IPS-18a (cell line): ENCODE data around the gene OR2F2.
A peak's percentile ranks its signal among the peaks of the same experiment; 100 is the strongest.

ENCODE experiments used
- H3K27ac ChIP-seq: one replicate; pipeline ENCODE4 v1.5.1; 2013; ENCODE audit warnings: low read length
- H3K27me3 ChIP-seq: one replicate; pipeline ENCODE4 v1.6.1; 2013; ENCODE audit warnings: mild to moderate bottlenecking, low read length; ENCODE audit not compliant: control insufficient read depth, insufficient read depth
- H3K36me3 ChIP-seq: one replicate; pipeline ENCODE4 v1.6.1; 2013; ENCODE audit warnings: low read depth, low read length; ENCODE audit not compliant: control insufficient read depth
- H3K4me1 ChIP-seq: one replicate; pipeline ENCODE4 v1.6.1; 2013; ENCODE audit warnings: low read depth, low read length; ENCODE audit not compliant: control insufficient read depth
- H3K4me3 ChIP-seq: one replicate; pipeline ENCODE4 v1.5.1; 2013; ENCODE audit warnings: low read length
- H3K9ac ChIP-seq: one replicate; pipeline ENCODE4 v1.6.1; 2013; ENCODE audit warnings: mild to moderate bottlenecking, low read length, moderate library complexity
- H3K9me3 ChIP-seq: one replicate; pipeline ENCODE4 v1.6.1; 2013; ENCODE audit warnings: low read depth, low read length; ENCODE audit not compliant: control insufficient read depth

Gene OR2F2

DNA sequence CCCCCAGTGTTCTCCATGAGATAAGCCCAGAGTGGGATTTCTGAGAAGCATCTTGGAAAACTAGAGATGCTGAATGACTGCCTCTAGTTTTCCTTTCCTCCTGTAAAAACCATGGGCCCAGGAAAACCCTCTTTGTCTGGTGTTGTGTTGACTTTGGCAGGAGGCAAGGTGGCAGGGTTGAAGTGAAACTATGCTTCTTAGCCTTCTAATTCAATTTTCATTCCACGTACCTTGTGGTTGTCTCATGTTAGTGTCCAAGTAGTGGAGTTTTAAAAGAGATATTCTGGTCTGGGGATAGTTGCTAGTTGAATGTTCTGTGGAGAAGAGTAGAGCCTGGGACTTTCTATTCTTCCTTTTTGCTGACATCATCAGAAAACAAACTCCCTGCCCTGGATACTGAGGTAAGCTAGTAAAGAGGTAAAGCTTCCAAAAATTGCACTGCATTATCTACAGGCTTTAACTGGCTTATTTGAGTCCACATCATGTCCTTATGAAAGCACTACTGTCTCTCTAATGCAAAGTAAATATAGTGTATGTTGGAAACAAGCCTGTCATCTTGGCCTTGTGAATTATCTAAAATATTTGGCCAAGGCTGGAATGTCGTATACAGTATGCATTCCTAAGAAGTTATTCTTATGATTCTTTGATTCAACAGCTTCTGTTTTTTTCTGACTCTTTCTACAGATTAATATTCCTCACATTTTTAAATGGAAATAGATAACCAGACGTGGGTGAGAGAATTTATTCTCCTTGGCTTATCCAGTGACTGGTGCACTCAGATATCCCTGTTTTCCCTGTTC is at the start of gene OR2F2:
Gene OR2F2, plus strand, starts transcription at position 708 of the 800 bp plus-strand sequence. Its CDS starts 0 bp downstream, at position 708.
- no peaks in the 10 kb centered on the region for H3K4me1 ChIP-seq

DNA sequence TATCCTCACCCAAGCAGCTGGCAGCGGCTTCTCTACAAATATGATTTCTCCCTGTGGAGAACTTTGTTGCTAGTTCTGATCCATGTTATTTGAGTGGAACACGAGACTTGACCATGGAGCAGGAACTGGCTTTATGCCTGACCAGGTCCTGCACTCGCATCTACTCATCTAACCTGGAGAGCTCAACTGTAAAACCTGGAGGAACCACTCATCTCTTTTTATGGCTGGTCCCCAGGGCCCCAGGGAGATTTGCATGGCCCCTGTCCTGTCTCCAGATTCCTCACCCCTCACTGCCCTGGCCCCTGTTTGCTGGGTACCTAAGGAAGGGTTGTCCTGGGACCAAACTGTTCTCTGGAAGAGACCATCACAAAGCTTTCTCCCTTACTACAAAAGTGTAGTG is 49.1 kb upstream of the OR2F2 start:
- H3K36me3 ChIP-seq: peaks cover 4% of the 10 kb centered on the region
- H3K4me1 ChIP-seq: peaks cover 15% of the 10 kb centered on the region
- H3K27ac ChIP-seq: no peak overlapping the region
- H3K9me3 ChIP-seq: peaks cover 6% of the 10 kb centered on the region
- H3K9ac ChIP-seq: no peak overlapping the region
- H3K27me3 ChIP-seq: peaks cover 12% of the 10 kb centered on the region
- no peak overlapping the region for H3K4me3 ChIP-seq

More for the DNA sequence above, at the start of gene OR2F2:
- Histone ChIP-seq H3K4me3 (no peak within 1 kb of the TSS), H3K9me3 (no peaks in the 10 kb centered on the region), H3K36me3 (no peaks in the 10 kb centered on the region), H3K27ac (no peak within 1 kb of the TSS), H3K27me3 (no peaks in the 10 kb centered on the region), H3K9ac (no peak within 1 kb of the TSS)

- no peak overlapping the region for H3K9ac ChIP-seq
- H3K27ac ChIP-seq: no peak overlapping the region
Measured at GRCh38 chr7:143886826-143887477, 48.1 kb upstream of the OR2F2 start.

GRCh38 chr7:143889068-143889467 is 46.0 kb upstream of the OR2F2 start:
- Histone ChIP-seq H3K4me3 (no peak overlapping the region), H3K36me3 (peaks cover 4% of the 10 kb centered on the region), H3K27ac (no peak overlapping the region), H3K9ac (no peak overlapping the region), H3K9me3 (peaks cover 6% of the 10 kb centered on the region), H3K4me1 (peaks cover 3% of the 10 kb centered on the region), H3K27me3 (peaks cover 7% of the 10 kb centered on the region)

More at GRCh38 chr7:143886826-143887477, 48.1 kb upstream of the OR2F2 start:
- H3K4me1 ChIP-seq: peaks cover 11% of the 10 kb centered on the region
- H3K27me3 ChIP-seq: peaks cover 12% of the 10 kb centered on the region
- H3K9me3 ChIP-seq: peaks cover 6% of the 10 kb centered on the region
- peaks cover 4% of the 10 kb centered on the region for H3K36me3 ChIP-seq
- H3K4me3 ChIP-seq: no peak overlapping the region

GRCh38 chr7:143890558-143890957 is 44.5 kb upstream of the OR2F2 start:
- Histone ChIP-seq H3K36me3 (peaks cover 4% of the 10 kb centered on the region), H3K27me3 (no peaks in the 10 kb centered on the region), H3K9me3 (peaks cover 6% of the 10 kb centered on the region), H3K4me1 (no peaks in the 10 kb centered on the region), H3K4me3 (no peak overlapping the region), H3K9ac (no peak overlapping the region), H3K27ac (no peak overlapping the region)

DNA sequence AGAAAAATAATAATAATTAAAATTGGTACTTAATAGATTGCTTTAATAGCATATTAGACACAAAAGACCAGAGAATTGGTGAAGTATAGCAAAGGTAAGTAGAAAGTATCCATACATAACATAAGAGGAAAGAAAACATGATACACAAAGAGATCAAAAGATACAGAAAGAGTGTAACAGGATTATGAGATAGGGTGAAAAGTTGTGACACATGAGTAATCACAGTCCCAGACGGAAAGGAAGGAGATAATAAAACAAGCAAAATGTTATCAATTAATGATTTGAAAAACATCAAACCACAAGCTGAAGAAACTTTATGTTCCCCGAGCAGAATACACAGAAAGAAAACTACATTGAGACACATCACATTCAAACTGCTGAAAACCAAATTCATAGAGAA is 43.6 kb upstream of the OR2F2 start:
- H3K9me3 ChIP-seq: peaks cover 6% of the 10 kb centered on the region

GRCh38 chr7:143892527-143893300 is 42.3 kb upstream of the OR2F2 start:
- Histone ChIP-seq H3K27ac (no peak overlapping the region), H3K9me3 (peaks cover 6% of the 10 kb centered on the region), H3K27me3 (no peaks in the 10 kb centered on the region), H3K9ac (no peak overlapping the region), H3K4me3 (no peak overlapping the region), H3K4me1 (no peaks in the 10 kb centered on the region), H3K36me3 (peaks cover 4% of the 10 kb centered on the region)

More for the DNA sequence above, 43.6 kb upstream of the OR2F2 start:
- H3K9ac ChIP-seq: no peak overlapping the region
- no peaks in the 10 kb centered on the region for H3K4me1 ChIP-seq
- peaks cover 4% of the 10 kb centered on the region for H3K36me3 ChIP-seq
- H3K4me3 ChIP-seq: no peak overlapping the region
- H3K27me3 ChIP-seq: no peaks in the 10 kb centered on the region
- H3K27ac ChIP-seq: no peak overlapping the region

- Histone ChIP-seq H3K9me3 (no peaks in the 10 kb centered on the region), H3K27me3 (no peaks in the 10 kb centered on the region), H3K4me1 (peaks cover 21% of the 10 kb centered on the region), H3K36me3 (no peaks in the 10 kb centered on the region), H3K4me3 (no peak overlapping the region), H3K27ac (no peak overlapping the region), H3K9ac (no peak overlapping the region)
Measured at GRCh38 chr7:143896667-143897066, 38.4 kb upstream of the OR2F2 start.

DNA sequence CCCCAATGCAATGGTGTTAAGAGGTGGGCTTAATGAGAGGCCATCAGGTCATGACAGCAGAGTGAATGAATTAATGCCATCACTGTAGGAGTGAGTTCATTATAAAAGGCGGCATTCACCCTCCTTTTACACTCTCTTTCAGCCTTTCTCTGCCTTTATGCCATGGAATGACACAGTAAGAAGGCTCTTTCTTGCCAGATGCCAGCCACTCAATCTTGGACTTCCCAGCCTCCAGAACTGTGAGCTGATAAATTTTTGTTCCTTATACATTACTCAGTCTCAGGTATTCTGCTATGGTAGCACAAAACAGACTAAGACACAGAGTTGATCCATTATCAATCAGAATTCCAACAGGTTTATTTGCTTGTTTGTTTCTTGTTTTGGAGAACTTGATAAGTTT is 36.2 kb upstream of the OR2F2 start:
- no peak overlapping the region for H3K27ac ChIP-seq
- no peak overlapping the region for H3K4me3 ChIP-seq
- H3K4me1 ChIP-seq: peaks cover 21% of the 10 kb centered on the region
- no peaks in the 10 kb centered on the region for H3K9me3 ChIP-seq
- no peaks in the 10 kb centered on the region for H3K36me3 ChIP-seq
- H3K9ac ChIP-seq: no peak overlapping the region
- H3K27me3 ChIP-seq: no peaks in the 10 kb centered on the region

DNA sequence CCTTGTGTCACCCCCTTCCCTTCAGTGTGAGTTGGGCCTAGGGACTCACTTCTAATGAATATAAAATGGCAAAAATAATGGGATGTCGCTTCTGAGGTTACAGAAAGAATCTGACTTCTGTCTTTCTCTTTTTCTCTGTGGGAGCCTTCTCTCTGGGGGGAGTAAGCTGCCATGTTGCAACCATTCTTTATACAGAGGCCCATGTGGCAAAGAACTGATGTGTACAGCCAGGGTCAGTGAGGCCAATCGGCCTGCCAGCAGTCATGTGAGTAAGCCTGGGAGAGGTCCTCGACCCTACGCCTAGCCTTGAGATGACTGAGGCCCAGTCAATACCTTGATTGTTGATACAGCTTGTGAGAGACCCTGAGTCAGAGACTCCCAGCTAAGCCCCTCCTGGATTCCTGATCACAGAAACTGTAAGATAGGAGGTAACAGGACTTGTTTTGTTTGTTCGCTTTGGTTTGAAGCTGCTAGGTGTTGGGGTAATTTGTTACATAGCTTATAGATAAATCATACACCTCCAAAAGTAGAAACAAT is 34.7 kb upstream of the OR2F2 start:
- Histone ChIP-seq H3K9me3 (no peaks in the 10 kb centered on the region), H3K4me1 (peaks cover 24% of the 10 kb centered on the region), H3K4me3 (peak overlapping the region; percentile 99), H3K9ac (no peak overlapping the region), H3K27me3 (peaks cover 2% of the 10 kb centered on the region), H3K36me3 (no peaks in the 10 kb centered on the region), H3K27ac (no peak overlapping the region)

GRCh38 chr7:143901332-143901667 is 33.7 kb upstream of the OR2F2 start:
- peaks cover 29% of the 10 kb centered on the region for H3K4me1 ChIP-seq
- no peaks in the 10 kb centered on the region for H3K36me3 ChIP-seq
- peak overlapping the region; percentile 99 for H3K4me3 ChIP-seq
- H3K9ac ChIP-seq: peak overlapping the region; percentile 95
- peaks cover 6% of the 10 kb centered on the region for H3K27me3 ChIP-seq
- H3K9me3 ChIP-seq: no peaks in the 10 kb centered on the region
- peak overlapping the region; percentile 93 for H3K27ac ChIP-seq
